ENCODE results near the gene EIPR1. TPM values are rescaled to one million over a fixed set of nuclear protein-coding genes. Genes with fewer than 3 reads are reported as not detected.
"Not testable (repeated sequence)": the region's sequence is repeated elsewhere in the genome, so short reads cannot be mapped to it uniquely, and the experiment has no call there.

Gene EIPR1
- total and polyA plus RNA-seq, 2 of the 13 experiments (the other 11 are each of a cell fraction or from before 2014, with no cell fraction given), result 70.0 to 96.3 TPM

DNA sequence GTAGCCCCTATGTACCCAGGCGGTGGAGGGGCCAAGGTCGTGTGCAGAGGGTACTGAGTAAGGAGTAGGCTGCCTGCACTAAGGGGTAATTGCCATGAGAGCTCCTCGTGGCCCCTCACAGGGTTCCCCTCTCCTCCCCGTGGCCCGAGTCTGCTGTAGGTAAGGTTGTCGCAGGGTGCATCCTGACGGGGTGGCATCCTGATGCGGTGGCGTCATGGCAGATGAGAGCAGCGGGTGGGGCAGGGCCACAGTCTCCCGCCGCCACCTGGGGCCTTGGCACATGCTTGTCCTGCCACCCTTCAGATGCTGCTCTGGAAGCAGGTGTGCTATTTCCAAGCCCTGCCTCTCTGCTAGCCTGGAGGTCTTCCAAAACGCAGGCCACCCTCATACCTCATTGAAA lies 89.7 kb downstream of the EIPR1 start (continued):
- TF ChIP-seq ZBTB39 (CRISPR knock-in tag; IDR thresholded peaks at IDR 0.05) (no peak), SRSF1 (optimal IDR thresholded peaks at IDR 0.05; ENCODE audit: low read depth, low read length) (no peak), ZNF577 (CRISPR knock-in tag; IDR thresholded peaks at IDR 0.05; ENCODE audit: borderline replicate concordance, low read depth) (no peak), NFKB2 (CRISPR knock-in tag; IDR thresholded peaks at IDR 0.05; ENCODE audit: borderline replicate concordance) (no peak), ARNT (IDR thresholded peaks at IDR 0.05) (no peak)

DNA sequence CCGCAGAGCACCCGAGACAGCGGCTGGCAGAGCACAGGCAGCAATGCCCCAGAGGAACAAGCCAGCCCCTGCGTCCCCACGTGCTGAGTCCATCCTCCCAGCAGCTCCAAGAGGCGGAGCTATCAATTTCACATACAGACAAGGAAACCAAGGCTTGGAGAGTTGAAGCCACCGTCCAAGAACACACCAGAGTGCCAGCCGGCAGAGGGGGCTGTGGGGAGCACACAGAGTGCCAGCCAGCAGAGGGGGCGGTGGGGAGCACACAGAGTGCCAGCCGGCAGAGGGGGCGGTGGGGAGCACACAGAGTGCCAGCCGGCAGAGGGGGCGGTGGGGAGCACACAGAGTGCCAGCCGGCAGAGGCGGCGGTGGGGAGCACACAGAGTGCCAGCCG lies 91.0 kb downstream of the EIPR1 start:
- H3K36me3 ChIP-seq (replicated peaks in 1 of 2; ENCODE audit: control insufficient read depth in 1 of 2, insufficient read depth in 2 of 2, low read length in 2 of 2); H3K27me3 ChIP-seq (ENCODE audit: control insufficient read depth in 1 of 2, insufficient read depth in 2 of 2, low read length in 2 of 2); H3K4me1 ChIP-seq (ENCODE audit: insufficient read depth, low read length); H3K4me3 ChIP-seq (replicated peaks in 1 of 3; ENCODE audit: insufficient read depth in 1 of 3, low read depth in 2 of 3, low read length in 3 of 3); in situ Hi-C loops (cut with HindIII; ENCODE audit: extremely low pct_ligation_motif_present, low pct_unique_long_range_greater_than_20kb); H2AFZ ChIP-seq (ENCODE audit: low read length); DNase-seq (ENCODE audit: low spot score); POLR2A ChIA-PET; H3K27ac ChIP-seq (ENCODE audit: extremely low read length, insufficient read depth, low read length); H3K79me2 ChIP-seq (ENCODE audit: insufficient read depth, low read length); H3K4me2 ChIP-seq (ENCODE audit: low read depth, low read length); intact Hi-C loops (cut with micrococcal nuclease; ENCODE audit: unreplicated experiment); H3K9me3 ChIP-seq (ENCODE audit: low read length); FAIRE-seq; CTCF ChIA-PET (ENCODE audit: low intra/inter-chr PET ratio, low total read pairs); H4K20me1 ChIP-seq (ENCODE audit: insufficient read depth, low read length); ATAC-seq; H3K9ac ChIP-seq (ENCODE audit: insufficient read depth, low read depth, low read length); BruUV-seq (replicated peaks): not testable (repeated sequence)
- WGBS (ENCODE audit: low lambda C conversion rate), result 94% methylated on average over 17 of the region's 17 CpGs

All from HepG2 (cell line).